H1 (cell line): ENCODE data around the gene CDH12.

ENCODE experiments used
- CTCF ChIP-seq, 3 experiments: IDR thresholded peaks; 1 replicate in 2 of 3; 2 replicates in 1 of 3; pipeline versions ENCODE4 v1.5.1 to v1.6.1; 2011; ENCODE audit warnings: low read length in 3 of 3, mild to moderate bottlenecking in 3 of 3, inconsistent platforms in 2 of 3, low read depth in 1 of 3, moderate library complexity in 1 of 3; ENCODE audit not compliant: insufficient read depth in 1 of 3; ENCODE audit errors: control extremely low read depth in 1 of 3
- EGR1 ChIP-seq: IDR thresholded peaks from 2 replicates; pipeline ENCODE4 v1.6.1; 2011; ENCODE audit warnings: low read depth, low read length, borderline replicate concordance
- EZH2 ChIP-seq: fragments of 200-600 bp; sonication (generic); IDR thresholded peaks from 2 replicates; pipeline ENCODE4 v1.7.1; 2012; ENCODE audit warnings: low read depth, mild to moderate bottlenecking, moderate library complexity, low read length, inconsistent platforms; ENCODE audit not compliant: severe bottlenecking
- GABPA ChIP-seq: IDR thresholded peaks from 2 replicates; pipeline ENCODE4 v1.6.1; 2011; ENCODE audit warnings: mild to moderate bottlenecking, low read length, moderate library complexity, borderline replicate concordance; ENCODE audit not compliant: insufficient read depth
- HDAC6 ChIP-seq: IDR thresholded peaks from one replicate; pipeline ENCODE4 v1.7.1; 2012; ENCODE audit warnings: low read depth, mild to moderate bottlenecking, inconsistent platforms, low read length, moderate library complexity
- JUN ChIP-seq: IDR thresholded peaks from 2 replicates; pipeline ENCODE4 v1.6.1; 2011; ENCODE audit warnings: low read depth, mild to moderate bottlenecking, improper control_type of control experiment, low read length
- JUND ChIP-seq: IDR thresholded peaks from 2 replicates; pipeline ENCODE4 v1.6.1; 2011; ENCODE audit warnings: mild to moderate bottlenecking, improper control_type of control experiment, low read length
- POLR2AphosphoS5 ChIP-seq: IDR thresholded peaks from 2 replicates; pipeline ENCODE4 v1.6.1; 2011; ENCODE audit warnings: low read depth, low read length
- SIRT6 ChIP-seq: IDR thresholded peaks from one replicate; pipeline ENCODE4 v1.7.1; 2012; ENCODE audit warnings: low read length, inconsistent platforms
- SP4 ChIP-seq: IDR thresholded peaks from 2 replicates; pipeline ENCODE4 v1.6.1; 2012; ENCODE audit warnings: low read length, inconsistent platforms
- SRF ChIP-seq: IDR thresholded peaks from 2 replicates; pipeline ENCODE4 v1.6.1; 2011; ENCODE audit warnings: mild to moderate bottlenecking, low read depth, low read length, moderate library complexity

DNA sequence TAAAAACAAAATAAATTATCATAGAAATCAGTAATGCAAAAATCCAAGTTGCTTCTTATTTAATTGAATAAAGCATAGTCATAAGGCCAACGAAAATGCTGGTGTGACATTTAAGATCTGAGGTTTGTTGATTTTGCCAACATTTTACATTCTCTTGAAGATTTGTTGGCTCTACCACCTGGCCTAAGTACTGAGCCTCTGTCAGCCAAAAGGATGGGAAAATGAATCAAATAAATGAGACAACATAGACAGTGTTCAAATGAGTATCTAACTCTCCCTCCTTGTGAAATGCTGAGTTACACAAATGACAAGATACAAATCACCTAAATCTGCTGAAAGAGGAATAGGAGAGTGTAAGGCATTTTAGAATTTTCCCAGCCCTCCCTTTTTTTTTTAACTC is 575.0 kb downstream of the CDH12 start:
- no peak for TF ChIP-seq JUN
- no peak for TF ChIP-seq GABPA
- TF ChIP-seq SP4 = no peak
- no peak for TF ChIP-seq SRF
- no peak for TF ChIP-seq CTCF (IDR thresholded peaks at IDR 0.05; ENCODE audit: control extremely low read depth in 1 of 3, insufficient read depth in 1 of 3, low read depth in 1 of 3, low read length in 3 of 3)
- no peak for TF ChIP-seq HDAC6
- no peak for TF ChIP-seq EZH2
- TF ChIP-seq JUND = no peak
- TF ChIP-seq SIRT6 = no peak
- TF ChIP-seq POLR2AphosphoS5 = no peak
- TF ChIP-seq EGR1 = no peak
